HT-29 (cell line): ENCODE results near the gene FRY. TPM values are rescaled to one million over a fixed set of nuclear protein-coding genes. Genes with fewer than 3 reads are reported as not detected.

Source experiments
- DNase-seq: peaks from one replicate; pipeline ENCODE4 v3.0.0-alpha.2; 2015; ENCODE audit warnings: low spot score
- total RNA-seq: library from RNA; depleted of rRNA; stranded (reverse); fragments of >200 nt; shearing (Covaris generic); gene quantifications from 2 replicates; pipeline ENCODE4 v1.2.3, GENCODE V29; 2014

Gene FRY
- total RNA-seq, 1 experiment from 2014 or later = 29.4 TPM

DNA sequence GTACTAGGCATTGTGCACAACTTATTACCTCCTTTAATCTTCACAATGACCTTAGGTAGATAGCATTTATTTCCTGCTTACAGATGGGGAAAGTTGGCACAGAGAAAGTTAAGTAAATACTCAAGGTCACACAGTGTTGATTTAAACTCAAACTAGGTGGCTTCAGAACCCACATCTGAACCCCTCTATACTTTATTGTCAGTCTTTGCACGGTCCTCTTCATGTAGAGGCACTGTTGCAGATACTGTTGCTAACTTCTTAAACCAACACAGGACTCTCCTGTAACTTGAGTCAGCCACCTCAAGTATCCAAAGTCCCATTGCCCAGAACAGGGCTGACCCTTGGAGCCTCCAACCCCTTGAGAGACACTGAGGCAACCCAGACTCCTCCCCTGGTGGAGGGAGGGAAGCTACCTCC, 48.8 kb downstream of the FRY start:
- peak; percentile 77 for DNase-seq

DNA sequence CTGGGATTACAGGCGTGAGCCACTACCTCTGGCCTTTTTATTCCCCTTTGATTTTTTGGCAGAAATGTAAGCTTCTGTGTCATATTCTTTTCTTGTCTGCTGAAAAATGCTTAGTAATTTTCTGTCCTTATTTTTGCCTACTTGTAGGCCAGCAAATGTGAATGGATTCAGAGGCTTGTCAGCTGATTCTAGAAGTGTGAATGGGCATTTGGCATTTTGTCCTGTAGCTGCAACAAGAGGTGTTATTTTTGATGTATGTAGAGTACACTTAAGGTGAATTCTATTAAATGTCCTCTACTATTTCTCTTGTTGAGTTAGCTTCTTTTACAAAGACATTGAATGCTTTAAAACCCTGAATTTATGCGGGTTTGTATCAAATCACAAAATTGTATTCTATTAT, 50.0 kb downstream of the FRY start:
- no peak for DNase-seq

DNA sequence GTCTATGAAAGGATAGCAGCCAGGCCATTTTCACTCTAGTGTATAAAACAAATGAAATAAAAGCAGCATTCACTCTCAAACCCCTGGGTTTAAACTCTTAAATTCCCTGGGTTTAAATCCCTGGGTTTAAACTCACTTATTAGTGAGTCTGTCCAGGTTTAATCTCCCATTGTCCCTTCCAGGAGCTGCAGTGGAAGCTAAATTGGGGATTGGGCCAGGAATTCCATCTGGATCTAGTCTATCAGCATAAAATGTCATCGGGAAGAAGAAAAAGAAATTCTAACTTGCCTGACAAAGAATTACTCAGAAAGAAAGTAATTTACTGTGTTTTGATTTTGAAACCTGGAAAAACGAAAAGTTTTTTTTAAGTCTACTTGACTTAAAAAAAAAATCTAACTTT, 54.8 kb downstream of the FRY start:
- no peak for DNase-seq

DNA sequence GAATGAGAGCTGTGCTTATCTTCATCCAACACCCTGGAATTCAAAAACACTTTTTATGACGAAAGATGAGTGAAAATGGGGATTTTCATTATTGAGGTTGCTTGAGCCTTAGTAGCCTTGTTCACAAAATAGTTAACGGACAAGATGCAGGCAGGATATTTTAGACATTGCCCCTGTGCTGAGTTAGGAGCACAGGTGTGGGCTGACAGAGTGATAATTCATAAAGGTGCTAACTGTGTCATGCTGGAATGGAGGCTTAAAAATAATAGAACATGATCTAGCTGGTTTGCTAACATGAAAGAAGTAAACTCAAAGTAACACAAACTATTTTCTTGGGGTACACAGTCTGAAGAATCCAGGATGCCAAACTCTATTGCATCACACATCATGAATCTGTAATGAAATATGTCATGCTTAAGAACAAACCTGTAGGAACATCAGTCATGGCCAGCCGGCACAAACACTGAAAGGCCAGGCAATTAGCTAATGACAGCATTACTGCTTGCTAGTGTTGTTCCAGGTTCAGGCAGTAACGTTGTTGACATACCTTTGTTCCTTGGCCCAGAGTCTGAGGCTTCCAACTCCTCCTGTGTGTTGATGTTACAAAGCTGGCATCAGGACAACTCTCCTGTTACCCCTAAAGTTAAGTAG, 55.3 kb downstream of the FRY start:
- DNase-seq = no peak

DNA sequence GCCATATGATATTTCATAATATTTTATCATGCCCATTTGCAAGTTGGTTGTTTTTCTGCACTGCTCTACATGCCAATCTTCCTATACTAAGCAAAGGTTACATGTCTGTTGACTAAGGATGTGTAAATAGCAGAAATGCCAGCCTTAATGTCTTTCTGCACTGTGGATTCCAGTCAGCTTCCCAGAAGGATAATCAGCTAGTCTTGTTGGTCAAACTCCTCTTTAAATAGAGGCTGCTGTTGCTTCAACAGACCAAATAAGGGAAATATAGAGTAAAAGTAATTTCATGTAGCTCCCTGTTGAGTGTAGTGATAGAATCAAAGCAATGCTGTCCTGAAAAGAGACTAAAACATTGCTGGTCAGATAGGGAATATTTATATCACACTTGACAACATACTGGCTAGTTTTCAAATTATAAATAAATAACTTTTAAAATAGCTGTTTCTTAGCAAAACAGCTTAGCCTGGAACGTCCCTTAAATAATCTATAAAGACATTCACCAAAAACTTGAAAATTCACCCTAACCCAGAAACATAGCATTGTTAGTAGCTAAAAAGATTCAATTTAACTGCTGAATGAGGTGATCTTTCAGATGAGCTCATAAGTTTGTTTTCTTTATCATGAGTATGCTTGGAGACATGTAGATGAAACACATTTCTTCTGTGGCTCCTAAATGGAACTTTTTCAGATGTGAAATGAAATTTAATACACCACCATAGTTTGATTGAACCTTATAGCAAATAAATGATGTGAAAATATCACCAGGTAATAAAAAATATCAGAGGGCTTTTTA, 56.6 kb downstream of the FRY start:
- DNase-seq = no peak

DNA sequence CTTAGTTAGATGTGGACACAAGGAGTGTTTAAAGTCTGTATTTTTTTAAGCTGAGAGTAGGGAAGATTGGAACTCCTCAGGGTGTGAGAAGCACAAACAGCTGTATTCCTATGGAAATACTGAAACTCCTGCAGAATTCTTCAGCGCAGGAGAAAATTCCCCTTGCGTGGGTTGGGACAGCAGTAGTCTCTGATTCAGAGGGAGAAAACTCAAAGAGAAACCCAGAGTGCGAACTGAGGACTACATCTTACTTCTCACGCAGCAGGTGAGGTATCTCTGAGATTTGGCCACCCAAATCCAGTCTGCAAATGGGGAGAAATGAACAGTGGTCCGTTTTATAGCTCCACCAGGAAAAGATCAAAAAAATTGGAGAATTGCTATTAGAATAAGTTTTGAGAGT, 60.9 kb downstream of the FRY start:
- DNase-seq = no peak

DNA sequence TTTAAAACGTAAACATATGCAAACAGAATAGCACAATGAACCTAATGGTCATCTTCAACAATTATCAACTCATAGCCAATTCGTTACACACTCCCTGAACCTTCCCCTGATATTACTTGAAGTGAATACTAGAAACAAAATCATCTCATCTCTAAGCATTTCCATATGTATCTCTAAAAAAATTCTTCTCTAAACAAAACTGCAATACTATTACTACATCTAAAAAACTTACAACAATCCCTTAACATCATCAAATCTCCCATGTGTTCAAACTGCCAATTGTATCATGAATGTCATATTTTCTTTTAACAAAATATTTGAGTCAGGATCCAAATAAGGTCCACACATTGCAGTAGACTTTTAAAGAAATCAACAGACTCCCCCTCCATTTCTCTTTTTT, 61.4 kb downstream of the FRY start:
- no peak for DNase-seq

DNA sequence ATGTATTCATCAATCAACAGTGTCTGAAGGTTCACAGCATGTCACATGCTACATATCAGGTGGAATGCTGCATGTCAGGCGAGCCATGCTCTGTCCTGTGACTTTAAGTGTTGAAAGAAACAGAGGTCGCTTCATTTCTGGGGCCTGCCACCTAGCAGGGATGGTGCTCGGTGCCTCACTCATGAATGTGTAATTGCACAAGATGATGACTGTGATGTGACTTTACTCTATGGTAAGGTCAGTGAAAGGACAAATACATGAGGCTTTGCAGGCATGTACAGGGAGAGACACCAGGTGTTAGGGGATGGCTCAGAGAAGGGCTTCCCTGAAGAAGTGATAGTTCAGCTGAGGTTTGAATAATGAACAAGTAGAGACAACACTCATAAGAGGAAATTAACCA, 66.7 kb downstream of the FRY start:
- DNase-seq = no peak

DNA sequence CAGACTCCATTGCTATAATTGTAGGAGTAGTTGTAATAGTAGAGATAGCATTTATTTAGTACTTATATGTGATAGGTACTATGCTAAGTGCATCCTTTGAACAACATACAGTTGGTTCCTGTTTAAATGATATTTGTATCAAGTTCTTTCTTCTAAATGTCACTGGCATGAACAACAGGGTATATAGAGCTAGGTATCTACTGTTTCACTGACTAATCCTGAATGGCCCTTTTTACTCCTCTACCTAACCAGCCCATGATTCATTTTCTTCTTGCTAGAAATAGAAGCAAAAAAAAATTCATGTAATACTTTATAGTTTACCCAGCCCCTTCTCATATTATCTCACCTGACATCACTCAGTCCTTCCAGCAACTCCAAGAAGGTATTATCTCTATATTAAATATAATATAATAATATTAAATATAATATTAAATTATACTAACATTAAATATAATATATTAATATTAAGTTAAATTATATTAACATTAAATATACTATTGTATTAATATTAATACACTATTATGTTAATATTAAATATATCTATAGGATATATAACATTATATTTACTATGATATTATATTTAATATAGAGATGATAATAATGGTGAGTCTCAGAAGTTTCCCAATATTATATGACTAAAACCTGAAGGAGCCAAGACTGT, 74.2 kb downstream of the FRY start:
- DNase-seq = no peak

DNA sequence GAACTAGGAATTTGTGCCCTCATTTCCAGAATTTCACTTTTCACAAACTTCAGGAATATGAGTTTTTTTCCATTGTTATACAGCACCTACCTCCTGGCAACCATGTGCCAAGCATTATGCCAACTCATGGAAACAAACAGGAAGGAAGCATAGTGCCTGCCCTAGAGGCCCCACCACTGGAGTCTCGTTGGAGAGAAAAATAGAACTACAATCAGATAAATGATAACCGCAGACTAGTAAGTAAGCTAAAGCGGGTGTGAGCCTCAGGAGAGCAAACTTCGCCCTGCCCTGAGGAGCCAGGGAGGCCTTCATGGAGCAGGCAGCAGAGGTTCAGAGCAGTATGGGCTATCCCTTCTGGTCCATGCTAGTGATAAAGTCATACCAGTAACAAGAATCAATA, 75.9 kb downstream of the FRY start:
- no peak for DNase-seq

DNA sequence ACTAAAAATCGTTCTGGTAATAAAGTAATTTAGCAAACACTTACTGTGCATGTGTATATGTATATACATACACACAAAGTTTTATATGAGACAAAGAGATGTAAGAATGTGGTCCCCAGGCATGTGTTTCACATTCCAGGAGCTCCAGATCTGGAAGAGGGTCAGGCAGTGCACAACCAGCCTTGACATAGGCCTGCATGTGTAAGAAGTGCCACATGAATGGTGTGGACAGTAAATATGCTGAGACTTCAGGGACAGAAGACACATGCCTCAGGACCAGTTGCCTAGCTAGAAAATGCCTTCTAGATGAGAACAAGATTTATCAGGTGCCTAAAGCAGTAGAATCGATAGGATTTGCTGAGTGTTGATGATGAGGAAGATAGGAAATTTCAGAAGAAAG, 76.4 kb downstream of the FRY start:
- no peak for DNase-seq

DNA sequence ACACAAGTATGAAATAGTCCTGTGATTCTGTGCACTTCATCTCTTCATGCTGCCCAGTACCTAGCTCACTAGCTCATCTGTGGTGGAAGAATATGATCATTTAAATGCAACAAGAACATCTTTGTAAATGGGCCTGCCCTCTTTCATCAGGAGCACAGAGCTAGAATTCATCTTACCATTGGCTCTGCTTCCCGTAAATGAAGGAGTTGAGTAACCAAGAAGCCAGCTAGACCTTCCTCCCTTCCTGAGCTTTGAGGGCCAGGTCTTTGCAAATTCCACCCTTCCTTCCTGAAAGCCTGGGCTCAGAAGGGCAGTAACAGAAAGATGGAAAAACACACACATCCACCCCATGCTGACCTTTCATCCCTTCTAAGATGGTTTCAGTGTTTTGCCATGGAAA, 82.0 kb downstream of the FRY start:
- no peak for DNase-seq

DNA sequence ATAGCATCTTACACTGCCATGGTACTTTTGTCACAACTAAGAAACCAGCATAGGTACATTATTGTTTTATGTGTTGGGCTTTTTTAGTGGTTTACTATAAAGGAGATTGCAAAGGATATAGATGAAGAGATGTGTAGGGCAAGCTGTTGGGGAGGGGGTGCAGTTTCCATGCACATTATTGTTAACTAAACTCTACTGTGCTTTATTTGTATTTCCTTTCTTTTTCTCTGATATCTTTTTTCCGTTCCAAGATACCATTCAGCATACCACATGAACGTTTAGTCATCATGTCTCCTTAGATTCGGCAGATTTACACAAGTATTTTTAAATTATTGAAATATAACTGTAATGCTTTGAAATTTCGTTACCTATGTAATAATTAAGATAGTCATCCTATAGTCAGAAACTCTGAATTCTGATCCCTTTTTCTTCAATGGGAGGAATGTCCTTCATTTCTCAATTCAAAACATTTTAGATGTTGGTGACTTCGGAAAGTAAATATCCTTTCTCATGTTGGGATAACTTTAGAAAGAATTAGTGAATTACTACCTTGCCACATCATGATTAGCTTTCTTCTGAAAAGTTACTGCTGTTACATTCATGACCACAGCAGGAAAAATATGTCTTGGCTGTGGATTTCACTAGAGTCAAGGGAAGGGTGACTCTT, 82.8 kb downstream of the FRY start:
- no peak for DNase-seq

DNA sequence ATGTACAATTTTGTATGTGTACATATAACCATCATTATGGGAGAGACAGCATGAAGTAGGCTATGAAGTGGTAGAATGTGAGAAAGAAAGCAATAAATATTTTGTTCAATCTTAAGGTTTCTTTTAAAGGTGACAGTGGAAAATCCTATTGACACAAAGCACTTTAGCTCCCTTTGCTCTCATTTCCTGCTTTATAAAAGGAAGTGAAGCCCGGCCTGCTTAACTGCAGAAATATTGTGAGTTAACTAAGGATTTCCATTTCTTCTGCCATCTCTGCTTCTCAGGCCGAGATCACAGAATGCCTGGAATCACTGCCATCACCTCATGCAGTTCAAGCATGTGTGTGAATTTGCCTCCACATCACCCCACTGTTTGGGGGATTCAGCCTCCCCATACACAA, 83.5 kb downstream of the FRY start:
- DNase-seq = no peak

DNA sequence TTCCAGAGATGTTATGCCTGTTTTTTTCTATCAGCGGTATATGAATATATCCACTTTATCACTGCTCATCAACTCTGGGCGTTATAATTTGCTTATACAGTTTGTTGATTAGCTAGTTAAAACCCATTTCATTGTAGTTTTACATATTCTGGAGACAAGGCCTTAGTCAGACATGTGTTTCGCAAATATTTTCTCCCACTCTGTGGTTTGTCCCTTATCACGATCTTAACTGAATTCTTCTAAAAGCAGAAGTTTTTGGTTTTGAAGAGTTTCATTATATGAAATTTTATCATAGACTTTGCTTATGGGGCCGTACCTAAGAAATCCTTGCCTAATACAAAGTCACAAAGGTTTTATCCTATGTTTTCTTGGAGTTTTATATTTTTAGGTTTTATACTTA, 84.6 kb downstream of the FRY start:
- no peak for DNase-seq

DNA sequence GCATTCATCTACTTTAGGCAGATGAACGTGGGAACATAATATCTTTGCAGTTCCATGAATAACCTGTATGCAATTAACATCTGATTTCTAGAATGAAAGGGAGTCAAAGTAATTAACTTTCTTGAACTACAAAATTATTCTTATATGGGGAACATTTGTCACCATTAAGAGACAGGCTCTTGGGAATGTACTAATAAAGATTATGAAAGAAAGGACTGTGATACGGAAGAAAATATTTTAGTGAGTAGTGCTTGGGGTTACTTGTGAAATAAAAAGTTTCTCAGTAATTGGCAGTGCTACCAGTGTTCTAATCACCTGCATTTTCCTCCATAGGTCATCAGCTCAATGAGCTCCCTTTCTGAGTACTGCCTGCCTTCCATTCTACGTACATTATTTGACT, 85.4 kb downstream of the FRY start:
- DNase-seq = no peak

DNA sequence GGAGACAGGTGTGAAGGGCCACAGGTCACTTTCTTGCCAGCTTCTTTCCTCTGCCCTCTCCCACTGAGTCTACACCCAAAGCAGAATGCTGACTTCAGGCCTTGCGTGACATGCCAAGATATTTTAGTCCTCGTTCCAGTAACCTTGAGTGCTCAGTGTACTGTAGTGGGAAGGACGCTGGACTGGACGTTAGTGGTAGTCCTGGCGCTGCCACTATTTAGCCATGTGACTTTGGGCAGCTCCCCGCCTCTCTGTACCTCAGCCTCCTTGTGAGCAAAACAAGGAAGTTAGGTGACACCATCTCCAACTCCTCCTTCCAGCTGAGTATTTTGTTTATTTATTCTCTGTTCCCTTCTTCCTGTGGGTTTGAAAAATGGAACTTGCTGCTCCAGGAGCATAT, 86.1 kb downstream of the FRY start:
- DNase-seq = peak; percentile 65

DNA sequence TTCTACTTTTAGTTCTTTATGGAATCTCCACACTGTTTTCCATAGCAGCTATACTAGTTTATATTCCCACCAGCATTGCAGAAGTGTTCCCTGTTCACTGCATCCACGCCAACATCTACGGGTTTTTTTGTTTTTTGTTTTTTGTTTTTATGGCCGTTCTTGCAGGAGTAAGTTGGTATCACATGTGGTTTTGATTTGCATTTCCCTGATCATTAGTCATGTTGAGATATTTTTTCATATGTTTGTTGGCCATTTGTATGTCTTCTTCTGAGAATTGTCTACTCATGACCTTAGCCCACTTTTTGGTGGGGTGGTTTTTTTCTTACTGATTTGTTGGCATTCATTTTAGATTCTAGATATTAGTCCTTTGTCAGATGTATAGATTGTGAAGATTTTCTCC, 89.7 kb downstream of the FRY start:
- DNase-seq = no peak

DNA sequence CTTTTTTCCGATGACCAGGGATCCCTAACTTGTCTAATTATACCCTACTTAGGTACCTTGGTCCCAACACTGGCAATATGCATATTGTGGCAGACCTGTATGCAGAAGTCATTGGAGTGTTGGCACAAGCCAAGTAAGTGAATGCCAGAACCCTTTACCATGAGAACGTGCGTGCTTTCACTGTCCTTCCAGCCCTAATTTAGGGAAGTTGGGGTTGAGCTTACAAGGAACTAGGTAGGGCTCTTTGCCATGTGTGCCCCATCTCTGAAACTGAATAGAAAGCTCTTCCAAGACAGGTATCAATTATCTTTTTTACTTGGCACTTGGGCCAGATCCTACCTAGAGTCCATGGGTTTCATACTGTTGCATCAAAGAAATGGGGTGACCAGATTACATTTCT, 93.2 kb downstream of the FRY start:
- no peak for DNase-seq

DNA sequence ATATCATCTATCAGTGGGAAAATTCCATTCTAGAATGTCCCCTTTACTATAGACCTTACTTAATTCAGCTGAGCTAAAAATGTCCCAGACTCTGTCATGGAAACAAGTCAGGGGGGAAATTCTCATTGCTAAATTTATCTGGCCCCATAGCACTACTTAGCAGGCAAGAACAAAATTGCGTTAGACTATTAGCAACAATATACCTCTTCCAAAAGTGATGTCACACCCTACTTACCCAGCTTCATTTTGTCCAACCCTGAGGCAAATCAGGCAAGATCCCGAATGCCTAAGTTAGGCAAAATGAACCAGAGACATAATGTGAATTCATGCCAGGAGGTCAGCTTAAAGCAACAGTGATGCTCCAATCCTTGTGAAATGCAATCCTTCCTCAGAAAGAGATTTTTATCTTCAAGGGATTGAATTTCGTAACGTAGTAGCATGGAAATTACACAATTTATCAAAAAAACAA, 93.7 kb downstream of the FRY start:
- DNase-seq = no peak

DNA sequence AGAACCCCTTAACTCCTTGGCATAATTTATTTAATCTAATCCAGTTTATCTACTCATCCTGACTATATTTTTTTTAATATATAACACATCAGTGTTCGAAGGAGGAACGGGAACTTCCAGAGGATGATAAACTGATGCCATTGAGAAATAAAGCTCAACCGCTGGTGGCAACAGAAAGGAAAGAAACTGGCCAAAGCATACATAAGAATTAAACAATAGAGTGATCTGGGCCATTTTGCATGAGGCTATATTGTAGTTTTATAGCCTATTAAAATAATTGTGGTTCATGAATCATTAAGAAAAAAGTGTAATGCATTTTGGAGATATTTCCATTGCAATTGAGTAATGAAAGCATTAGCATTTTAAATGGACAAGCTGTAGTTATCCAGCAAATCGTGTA, 94.2 kb downstream of the FRY start:
- DNase-seq = peak; percentile 31

DNA sequence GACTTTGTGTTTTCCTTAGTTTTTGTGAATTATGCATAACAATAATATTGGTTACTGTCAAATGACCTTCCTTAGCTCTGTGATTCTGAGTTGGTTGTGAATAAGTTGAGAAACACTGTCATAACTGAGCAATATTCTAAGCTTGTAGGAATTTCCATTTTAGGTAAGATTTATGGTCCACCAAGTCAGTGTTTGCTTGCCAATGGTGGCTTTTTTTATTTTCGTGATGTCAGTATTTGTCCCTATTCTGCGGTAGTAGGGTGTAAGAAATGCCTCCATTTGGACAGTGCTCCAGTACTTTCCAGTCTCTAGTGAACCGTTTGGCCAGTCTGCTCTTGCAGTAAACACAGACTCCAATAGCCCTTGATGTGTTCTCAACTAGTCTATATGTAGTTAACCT, 94.7 kb downstream of the FRY start:
- no peak for DNase-seq
